Motor neuron (in vitro differentiated cells): ENCODE measurements around the gene RERE. TPM values are rescaled to one million over a fixed set of nuclear protein-coding genes. Genes with fewer than 3 reads are reported as not detected.

Experiments
- ATAC-seq, 8 experiments: fragments of 200-7000 bp; cut with Tn5 transposase; replicated peaks in 6 of 8; 2 replicates each; pipeline ENCODE4 v1.8.0; 2021; ENCODE audit warnings: mild to moderate bottlenecking in 8 of 8, moderate library complexity in 8 of 8
- H3K27ac ChIP-seq, 2 donors: fragments of 250-450 bp; sonication (Bioruptor Pico); 2 replicates each; pipeline ENCODE4 v1.9.0; 2021; ENCODE audit warnings: antibody characterized with exemption in 2 of 2, mild to moderate bottlenecking in 2 of 2, moderate library complexity in 1 of 2
- H3K4me1 ChIP-seq, 2 donors: fragments of 250-450 bp; sonication (Bioruptor Pico); replicated peaks in 1 of 2; 2 replicates each; pipeline ENCODE4 v1.6.1; 2021; ENCODE audit warnings: antibody characterized with exemption in 2 of 2, mild to moderate bottlenecking in 2 of 2, moderate library complexity in 1 of 2
- H3K4me3 ChIP-seq, 5 donors: fragments of 250-450 bp; sonication (Bioruptor Pico); 2 replicates each; pipeline ENCODE4 v1.9.0; 2021; ENCODE audit warnings: antibody characterized with exemption in 5 of 5, mild to moderate bottlenecking in 5 of 5, moderate library complexity in 4 of 5
- WGBS, 10 experiments: fragments of 450-650 bp; shearing (Covaris generic); methylation state at CpG; one replicate each; pipeline ENCODE4 v1.0.0; 2022; 5-methylcytosine and 5-hydroxymethylcytosine counted together
- in situ Hi-C, 9 experiments: fragments of 400-800 bp; cut with MboI; loops; one replicate each; pipeline ENCODE4 v1.15.0; 2021; ENCODE audit warnings: low sequenced_read_pairs in 9 of 9, low pct_unique_long_range_greater_than_20kb in 2 of 9; ENCODE audit not compliant: unreplicated experiment in 9 of 9
- total RNA-seq, 8 experiments: library from RNA; unstranded; fragments of 300-600 nt; gene quantifications; 2 replicates each; pipeline versions ENCODE4 v1.2.3 to v1.2.4, GENCODE V29; 2022

The RERE gene
- total RNA-seq, 8 experiments from 2014 or later = 17.8 to 576 (median 111) TPM

GRCh38 chr1:8323706-8324105 is 493.7 kb downstream of the RERE start:
- ATAC-seq = no peak
- WGBS, 10 experiments = 57 to 100% (median 67%) methylated on average over 1 to 9 of the region's 11 CpGs; no CpG with 5 or more reads in 5 of the 10 experiments

GRCh38 chr1:8321612-8322011 is 495.8 kb downstream of the RERE start:
- no peak for ATAC-seq
- in situ Hi-C loops = loop anchor here in 5 of 9 experiments (25.0 kb wide), 4 partner anchors 284 to 659 kb away; partner anchors contain the start of gene ERRFI1 (in 1 of the 5)
- Histone ChIP-seq H3K4me3 (no peak overlapping the region), H3K4me1 (peaks cover 0 to 6% of the 10 kb centered on the region in 2 donors), H3K27ac (no peak overlapping the region)
- WGBS, 10 experiments = 50 to 100% (median 82%) methylated on average over 2 of the region's 3 CpGs; no CpG with 5 or more reads in 6 of the 10 experiments

More at GRCh38 chr1:8323706-8324105, 493.7 kb downstream of the RERE start:
- H3K4me1 ChIP-seq = peaks cover 0 to 4% of the 10 kb centered on the region in 2 donors
- no peak overlapping the region for H3K27ac ChIP-seq
- H3K4me3 ChIP-seq = no peak overlapping the region
- in situ Hi-C loops = loop anchor here in 5 of 9 experiments (25.0 kb wide), 4 partner anchors 286 to 661 kb away; partner anchors contain the start of gene ERRFI1 (in 1 of the 5)

- 14 to 80% (median 16%) methylated on average over 1 to 15 of the region's 18 CpGs; no CpG with 5 or more reads in 4 of the 10 experiments for WGBS, 10 experiments
- peak overlapping the region; percentile 43 to 77 (median 69) for H3K4me3 ChIP-seq
- H3K27ac ChIP-seq = no peak overlapping the region
- peaks cover 17 to 20% of the 10 kb centered on the region in 2 donors for H3K4me1 ChIP-seq
- in situ Hi-C loops = loop anchor here (10.0 to 25.0 kb wide), 7 partner anchors 281 to 656 kb away; partner anchors contain the start of gene ERRFI1 (in 1 of the 9)
- ATAC-seq = peak in 2 of 8 experiments; percentile 3 to 6
These were observed 499.0 kb downstream of the RERE start for GRCh38 chr1:8318436-8318835.

- H3K27ac ChIP-seq = no peak within 1 kb of the TSS
- in situ Hi-C loops = loop anchor here (10.0 to 25.0 kb wide), 7 partner anchors 281 to 656 kb away; partner anchors contain the start of gene ERRFI1 (in 1 of the 9)
- H3K4me1 ChIP-seq = peaks cover 17 to 20% of the 10 kb centered on the region in 2 donors
- peak; percentile 84 to 89 (median 86) for ATAC-seq
- 2 to 100% (median 40%) methylated on average over 1 to 29 of the region's 75 CpGs; no CpG with 5 or more reads in 2 of the 10 experiments for WGBS, 10 experiments
- H3K4me3 ChIP-seq = peak within 1 kb of the TSS; percentile 43 to 77 (median 69)
These were observed 499.6 kb downstream of the RERE start, which contains the start of gene SLC45A1 for GRCh38 chr1:8317647-8318381. TSS of gene SLC45A1 (plus strand) at chr1:8318114. CDS start at chr1:8324330, 6,216 bp downstream.

- in situ Hi-C loops = loop anchor here (10.0 to 25.0 kb wide), 7 partner anchors 279 to 654 kb away; partner anchors contain the start of gene ERRFI1 (in 1 of the 9)
- Histone ChIP-seq H3K27ac (no peak overlapping the region), H3K4me1 (peaks cover 17 to 20% of the 10 kb centered on the region in 2 donors), H3K4me3 (no peak overlapping the region)
- WGBS, 10 experiments = 72 to 100% (median 87%) methylated on average over 1 to 8 of the region's 14 CpGs; no CpG with 5 or more reads in 2 of the 10 experiments
- ATAC-seq = no peak
These were observed 501.6 kb downstream of the RERE start for GRCh38 chr1:8315573-8316475.

GRCh38 chr1:8314346-8315280 is 502.8 kb downstream of the RERE start:
- WGBS, 10 experiments = 0 to 60% (median 16%) methylated on average over 1 to 10 of the region's 21 CpGs; no CpG with 5 or more reads in 3 of the 10 experiments
- no peak overlapping the region for H3K4me3 ChIP-seq
- H3K4me1 ChIP-seq = peaks cover 17 to 20% of the 10 kb centered on the region in 2 donors
- H3K27ac ChIP-seq = no peak overlapping the region
- ATAC-seq = peak; percentile 80 to 89 (median 85)
- in situ Hi-C loops = loop anchor here (10.0 to 25.0 kb wide), 7 partner anchors 277 to 652 kb away; partner anchors contain the start of gene ERRFI1 (in 1 of the 9)

- Histone ChIP-seq H3K27ac (no peak overlapping the region), H3K4me1 (peaks cover 15 to 17% of the 10 kb centered on the region in 2 donors), H3K4me3 (no peak overlapping the region)
- in situ Hi-C loops = loop anchor here (10.0 to 25.0 kb wide), 7 partner anchors 276 to 651 kb away; partner anchors contain the start of gene ERRFI1 (in 1 of the 9)
- no peak for ATAC-seq
- 73 to 100% (median 94%) methylated on average over 2 to 6 of the region's 6 CpGs; no CpG with 5 or more reads in 3 of the 10 experiments for WGBS, 10 experiments
These were observed 504.2 kb downstream of the RERE start for GRCh38 chr1:8313231-8313630.

GRCh38 chr1:8312235-8313218 is 504.9 kb downstream of the RERE start:
- WGBS, 10 experiments = 7 to 100% (median 85%) methylated on average over 1 to 17 of the region's 17 CpGs; no CpG with 5 or more reads in 1 of the 10 experiments
- Histone ChIP-seq H3K27ac (no peak overlapping the region), H3K4me1 (peaks cover 15 to 17% of the 10 kb centered on the region in 2 donors), H3K4me3 (no peak overlapping the region)
- in situ Hi-C loops = loop anchor here (10.0 to 25.0 kb wide), 7 partner anchors 275 to 650 kb away; partner anchors contain the start of gene ERRFI1 (in 1 of the 9)
- no peak for ATAC-seq

GRCh38 chr1:8311068-8311718 is 506.2 kb downstream of the RERE start:
- Histone ChIP-seq H3K4me1 (peaks cover 15 to 17% of the 10 kb centered on the region in 2 donors), H3K27ac (no peak overlapping the region), H3K4me3 (no peak overlapping the region)
- ATAC-seq = no peak
- in situ Hi-C loops = loop anchor here (10.0 to 25.0 kb wide), 7 partner anchors 274 to 649 kb away; partner anchors contain the start of gene ERRFI1 (in 1 of the 9)
- 40 to 88% (median 75%) methylated on average over 1 of the region's 1 CpG; no CpG with 5 or more reads in 7 of the 10 experiments for WGBS, 10 experiments

GRCh38 chr1:8307628-8308027 is 509.8 kb downstream of the RERE start:
- Histone ChIP-seq H3K4me3 (no peak overlapping the region), H3K4me1 (peaks cover 5 to 8% of the 10 kb centered on the region in 2 donors), H3K27ac (no peak overlapping the region)
- in situ Hi-C loops = loop anchor here in 5 of 9 experiments (25.0 kb wide), 4 partner anchors 270 to 645 kb away; partner anchors contain the start of gene ERRFI1 (in 1 of the 5)
- whole genome bisulfite sequencing, 10 experiments = 17 to 100% (median 81%) methylated on average over 1 to 4 of the region's 4 CpGs; no CpG with 5 or more reads in 2 of the 10 experiments
- no peak for ATAC-seq
